Inflammatory macrophage treated with lipopolysaccharide for 1 hour (primary cell): ENCODE data around the gene TFEB.

ENCODE experiments used
- DNase-seq, 2 donors: peaks; one replicate each; pipeline ENCODE4 v3.0.0-alpha.2; 2020 to 2022

TFEB gene

DNA sequence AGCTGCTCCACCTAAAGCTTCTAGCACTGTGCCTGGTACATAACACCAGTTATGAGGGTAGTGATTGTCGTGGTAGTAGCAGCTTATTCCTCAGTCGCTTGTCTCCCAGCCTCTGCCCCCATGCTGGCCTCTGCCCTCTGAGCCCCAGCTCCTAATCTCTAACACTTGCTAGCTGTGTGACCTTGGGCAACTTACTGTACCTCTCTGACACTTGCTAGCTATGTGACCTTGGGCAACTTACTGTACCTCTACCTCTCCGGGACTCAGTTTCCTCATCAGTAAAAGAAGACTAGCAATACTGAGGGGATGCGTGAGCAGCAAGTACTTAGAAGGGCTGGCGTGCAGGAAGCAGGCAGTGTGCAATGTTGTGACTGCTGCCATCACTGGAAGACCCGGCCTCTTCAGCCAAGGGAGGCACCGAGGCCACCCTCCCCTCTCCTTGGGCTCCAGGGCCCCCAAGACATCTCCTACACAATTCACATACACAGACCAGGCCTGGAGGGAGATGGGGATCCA is 87.3 kb downstream of the TFEB start:
- no peak for DNase-seq

DNA sequence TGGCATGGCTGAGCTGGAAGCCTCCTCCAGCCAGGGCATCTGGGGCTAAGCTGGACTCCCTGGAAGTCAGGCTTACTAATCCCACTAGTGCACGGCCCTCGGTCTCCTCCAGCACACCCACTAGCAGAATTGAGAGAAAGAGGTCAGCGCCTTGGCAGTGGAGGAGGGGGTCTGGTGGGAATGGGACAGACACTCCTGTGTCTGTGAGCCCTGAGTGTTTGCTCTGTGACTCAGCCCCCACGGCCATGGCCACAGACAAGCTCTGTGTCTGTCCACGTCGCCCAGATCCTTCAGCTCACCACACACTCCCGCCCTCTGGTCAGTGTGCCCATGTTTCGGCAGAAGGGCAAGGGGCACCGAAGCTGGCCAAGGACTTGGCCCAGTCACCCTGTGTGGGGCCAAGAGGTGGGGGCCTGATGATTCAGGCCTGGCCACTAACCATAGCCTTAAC is 88.3 kb downstream of the TFEB start:
- DNase-seq: no peak

DNA sequence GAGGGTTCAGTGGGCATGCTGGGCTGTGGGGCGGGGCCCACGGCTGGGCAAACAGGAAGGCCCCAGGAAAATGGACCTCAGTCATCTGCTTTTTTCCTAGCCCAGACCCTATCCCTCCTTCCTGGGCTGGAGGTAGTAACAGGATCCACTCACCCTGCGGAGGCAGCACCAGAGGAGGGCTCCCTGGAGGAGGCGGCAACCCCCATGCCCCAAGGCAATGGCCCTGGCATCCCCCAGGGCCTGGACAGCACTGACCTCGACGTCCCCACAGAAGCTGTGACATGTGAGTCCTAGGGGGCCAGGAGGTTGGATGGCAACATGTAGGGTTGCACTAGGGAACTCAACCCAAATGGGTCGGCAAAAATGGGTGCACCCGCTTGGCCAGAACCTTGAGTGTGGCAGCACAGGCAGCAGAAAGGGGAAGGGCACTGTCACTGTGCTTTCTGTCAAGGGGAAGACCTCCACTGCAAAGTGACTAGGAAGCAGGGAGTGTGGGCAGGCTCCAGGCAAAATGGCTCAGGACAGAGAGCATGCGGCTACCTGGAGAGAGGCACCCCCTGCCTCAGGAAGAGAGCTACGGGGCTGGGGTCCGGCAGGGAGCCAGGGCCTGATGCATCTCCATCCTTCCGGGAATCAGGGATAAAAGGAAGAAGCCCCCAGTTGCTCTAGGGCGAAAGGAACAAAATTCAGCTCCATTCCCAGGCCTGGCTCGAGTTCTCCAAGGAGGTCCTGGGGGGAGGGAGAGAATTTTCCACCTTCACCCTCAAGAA is 89.2 kb downstream of the TFEB start:
- DNase-seq: no peak

DNA sequence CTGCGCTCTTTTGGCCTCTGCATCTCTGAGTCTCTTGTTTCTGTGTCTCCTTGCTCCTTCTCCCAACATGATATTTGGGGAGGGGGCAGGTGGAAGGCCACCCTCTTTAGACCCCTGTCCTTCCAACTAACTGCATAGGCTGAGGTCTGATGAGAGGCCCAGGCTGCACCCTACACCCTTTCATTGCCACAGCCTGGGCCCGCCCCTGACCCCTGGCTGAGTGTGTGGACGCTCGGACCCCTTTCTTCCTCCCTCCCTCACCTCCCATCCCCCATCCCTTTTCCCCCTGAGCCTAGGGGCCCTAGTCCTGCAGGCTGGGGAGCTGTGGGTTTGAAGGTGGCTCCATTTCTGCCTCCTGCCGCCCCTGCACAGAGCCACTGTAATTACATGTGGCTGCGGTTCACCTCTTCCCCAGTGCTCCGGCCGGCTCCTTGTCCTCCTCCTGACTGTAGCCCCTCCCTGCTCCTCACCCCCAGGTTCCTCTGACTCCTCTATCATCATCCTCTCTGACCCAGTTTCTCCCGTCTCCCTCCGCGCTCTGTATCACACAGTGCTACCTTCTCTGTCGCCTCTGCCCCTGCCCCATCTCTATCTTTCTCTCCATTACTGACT is 90.3 kb downstream of the TFEB start:
- no peak for DNase-seq

DNA sequence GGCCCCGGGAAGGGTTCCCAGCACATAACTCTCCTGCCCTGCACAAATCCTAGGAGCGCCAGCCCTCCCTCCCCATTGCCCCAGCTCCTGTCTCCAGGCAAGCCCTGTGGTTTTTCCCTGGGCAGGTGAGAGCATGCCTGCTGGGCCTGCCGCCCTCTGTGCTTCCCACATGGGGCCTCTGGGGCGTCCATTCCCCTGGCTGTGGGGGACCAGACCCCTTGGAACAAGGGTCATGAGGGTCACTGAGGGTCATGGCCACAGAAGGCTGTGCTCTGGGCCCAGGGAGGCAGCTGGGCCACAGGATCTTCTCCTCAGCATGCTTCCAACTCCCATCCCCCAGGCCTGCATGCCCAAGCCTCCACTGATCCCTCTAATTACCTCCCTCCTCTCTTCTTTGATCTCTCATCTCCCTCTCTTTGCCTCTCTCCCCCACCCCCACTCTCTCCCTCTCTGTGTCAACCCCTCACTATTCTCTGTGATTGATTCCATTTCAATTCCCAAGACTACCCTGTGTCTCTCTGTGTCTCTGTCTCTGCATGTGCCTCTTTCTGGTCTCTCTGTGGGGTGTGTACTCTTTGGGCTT is 91.0 kb downstream of the TFEB start:
- DNase-seq: no peak

DNA sequence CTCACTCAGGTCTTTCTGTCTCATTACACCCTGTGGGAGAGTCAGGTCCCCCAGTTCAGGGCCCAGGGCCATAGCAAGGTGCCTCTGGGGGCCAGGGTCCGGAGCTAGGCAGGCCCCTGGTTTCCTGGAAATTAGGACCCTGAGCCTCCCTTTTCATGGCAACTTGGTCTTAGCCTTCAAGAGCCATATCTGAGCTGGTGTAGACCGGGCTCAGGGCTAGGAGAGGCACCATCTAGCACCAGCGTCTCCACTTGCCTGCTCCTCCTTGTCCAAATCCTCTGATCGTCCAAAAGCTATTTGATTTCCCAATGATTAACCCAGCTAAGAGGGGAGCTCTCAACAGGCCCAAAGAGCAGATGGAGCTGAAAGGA is 91.5 kb downstream of the TFEB start:
- no peak for DNase-seq

DNA sequence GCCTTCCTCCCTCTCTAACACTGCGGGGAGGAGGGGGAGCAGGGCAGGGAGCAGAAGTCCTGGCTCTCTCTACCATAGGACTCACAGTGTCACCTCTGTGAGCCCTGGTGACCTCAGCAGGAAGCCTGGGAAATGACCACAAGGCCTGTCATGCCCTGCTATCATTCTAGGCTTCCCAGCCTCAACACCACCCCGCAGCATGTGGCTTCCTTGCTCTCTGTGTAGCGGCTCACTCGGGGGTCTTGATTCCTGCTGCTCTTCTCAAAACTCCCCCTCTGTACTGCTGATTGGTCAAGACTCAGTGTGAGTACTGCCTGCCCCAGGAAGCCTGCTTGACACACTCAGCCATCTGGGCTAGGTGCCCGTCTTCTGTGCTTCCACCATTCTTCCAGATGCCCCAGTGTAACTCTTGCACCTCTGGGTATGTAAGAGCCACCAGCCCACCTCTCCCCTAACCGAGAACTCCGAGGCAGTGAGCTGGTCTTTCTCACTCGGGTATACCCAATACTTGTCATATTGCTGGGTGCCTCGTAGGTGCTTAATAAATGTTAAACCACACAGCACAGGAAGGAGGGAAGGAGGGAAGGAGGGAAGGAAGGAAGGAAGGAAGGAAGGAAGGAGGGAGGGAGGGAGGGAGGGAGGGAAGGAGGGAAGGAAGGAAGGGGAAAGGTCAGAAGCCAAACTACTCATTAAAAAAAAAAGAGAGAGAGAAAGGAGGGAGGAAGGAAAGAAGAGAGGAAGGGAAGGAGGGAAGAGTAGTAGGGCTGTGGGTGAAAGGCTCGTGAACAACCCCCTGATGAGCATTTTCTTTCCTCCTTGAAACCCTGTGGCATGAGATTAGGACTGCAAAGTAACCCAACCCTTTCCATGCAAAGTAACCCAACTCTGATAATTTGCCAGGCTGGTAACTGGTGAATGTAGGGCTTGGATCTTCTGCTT is 92.2 kb downstream of the TFEB start:
- DNase-seq: no peak

DNA sequence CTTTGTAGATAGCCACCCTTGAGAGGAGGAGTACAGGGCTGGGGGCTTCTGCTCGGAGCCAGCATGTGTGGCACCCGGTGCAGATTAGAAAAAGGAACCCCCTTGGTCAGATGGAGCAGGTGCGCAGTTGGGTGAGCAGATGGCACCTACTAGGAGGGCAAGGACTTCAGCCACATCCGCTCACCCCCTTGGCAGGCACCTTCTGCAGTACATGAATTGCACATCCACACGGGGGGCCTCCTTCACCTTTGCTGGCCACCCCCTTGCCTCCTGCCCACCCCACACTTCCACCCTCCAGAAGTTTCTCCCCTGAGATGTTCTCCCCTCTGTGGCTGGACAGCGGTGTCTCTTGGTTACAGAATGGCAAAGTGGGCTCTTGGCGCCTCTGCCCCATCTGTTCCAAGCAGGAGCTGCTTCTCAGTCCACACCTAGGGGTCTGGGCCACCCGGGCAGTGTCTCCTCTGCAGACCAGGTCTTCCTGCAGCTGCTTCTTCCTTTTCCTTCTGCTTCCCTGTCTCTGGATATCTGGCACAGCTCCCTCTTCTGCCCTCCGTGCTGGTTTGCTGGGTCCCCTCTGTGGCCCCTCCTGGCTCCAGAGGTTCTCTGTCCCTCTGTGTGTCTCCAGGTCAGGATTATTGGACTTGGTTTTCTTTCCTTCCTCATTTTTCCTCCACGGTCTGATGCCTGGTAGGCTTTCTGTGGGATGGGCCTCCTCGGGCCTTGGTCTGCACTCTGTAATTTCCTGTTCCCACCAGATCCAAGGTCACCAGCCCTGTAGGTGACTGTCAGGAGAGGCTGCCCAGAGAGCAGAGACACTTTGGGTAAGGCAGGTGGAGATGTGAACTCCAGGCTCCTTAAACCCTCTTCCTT is 93.1 kb downstream of the TFEB start:
- no peak for DNase-seq

DNA sequence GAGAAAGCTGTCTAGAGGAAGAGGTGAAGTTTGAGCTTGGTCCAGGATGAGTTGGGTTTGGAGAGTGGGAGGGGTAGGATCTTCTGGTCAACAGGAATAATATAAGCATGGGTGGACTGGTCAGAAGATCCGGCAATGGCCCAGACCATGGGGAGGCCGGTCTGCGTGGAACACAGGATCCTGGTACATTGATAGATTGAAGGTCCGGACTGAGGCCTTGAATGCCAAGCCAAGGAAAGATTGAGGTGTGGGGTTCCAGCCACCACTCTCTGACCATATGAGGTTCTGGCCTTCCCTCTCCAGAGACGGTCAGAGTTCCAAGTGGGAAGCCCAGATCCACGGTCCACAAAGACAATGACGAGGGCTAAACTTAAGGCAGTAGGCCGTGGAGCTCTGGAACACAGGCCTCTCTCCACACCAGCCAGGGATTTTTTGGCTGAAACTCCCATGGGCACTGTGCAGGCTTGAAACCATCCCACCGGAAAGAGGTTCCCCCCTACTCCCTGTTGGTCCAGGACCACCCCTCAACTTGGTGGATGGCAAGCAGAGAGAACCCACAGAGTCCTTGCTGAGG is 94.0 kb downstream of the TFEB start:
- DNase-seq: no peak

DNA sequence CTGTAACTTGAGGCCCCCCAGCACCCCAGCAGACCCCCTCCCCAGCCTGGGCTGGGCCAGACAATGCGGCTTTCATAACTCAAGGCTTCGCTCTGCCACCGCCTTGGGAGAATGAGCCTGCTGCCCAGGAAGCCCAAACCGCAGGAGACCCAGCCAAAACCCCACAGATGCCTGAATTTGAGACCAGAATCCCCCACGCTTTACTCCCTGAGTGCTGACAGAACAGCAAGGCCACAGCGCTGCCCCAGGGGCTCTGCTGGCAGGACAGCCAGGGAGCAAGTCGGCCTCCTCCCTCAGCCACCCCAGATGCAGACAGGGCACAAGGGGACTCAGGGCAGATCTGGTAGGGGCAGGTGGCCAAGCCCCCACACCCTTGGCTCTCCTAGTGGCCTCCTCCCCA is 95.0 kb downstream of the TFEB start:
- DNase-seq: no peak

DNA sequence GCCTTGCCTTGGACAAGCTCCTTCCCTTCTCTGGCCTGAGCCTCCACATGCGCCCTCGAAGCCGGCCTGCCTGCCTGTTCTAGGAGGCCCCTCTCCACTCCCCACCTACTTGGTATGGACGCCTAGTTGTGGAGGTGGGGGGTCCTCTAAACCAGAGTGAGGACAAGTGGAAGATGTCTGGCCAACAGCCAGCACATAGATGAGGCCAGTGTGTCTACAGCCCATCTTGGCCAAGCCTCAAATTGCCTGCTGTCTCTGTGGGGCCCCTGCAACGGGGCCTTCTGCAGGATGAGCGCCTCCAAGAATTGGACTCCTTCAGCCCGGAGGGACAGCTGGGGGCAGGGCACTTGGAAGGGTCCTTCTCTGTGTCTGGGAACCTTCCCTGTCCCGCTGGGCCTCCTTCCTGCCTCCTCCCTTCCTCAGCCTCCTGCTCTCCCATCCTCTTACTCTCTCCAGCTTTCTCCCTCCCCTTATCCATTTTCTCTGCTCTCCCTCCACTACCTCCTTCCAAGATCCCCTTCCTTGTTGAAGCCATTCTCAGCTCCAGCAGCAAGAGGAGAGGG is 95.5 kb downstream of the TFEB start:
- DNase-seq: no peak

DNA sequence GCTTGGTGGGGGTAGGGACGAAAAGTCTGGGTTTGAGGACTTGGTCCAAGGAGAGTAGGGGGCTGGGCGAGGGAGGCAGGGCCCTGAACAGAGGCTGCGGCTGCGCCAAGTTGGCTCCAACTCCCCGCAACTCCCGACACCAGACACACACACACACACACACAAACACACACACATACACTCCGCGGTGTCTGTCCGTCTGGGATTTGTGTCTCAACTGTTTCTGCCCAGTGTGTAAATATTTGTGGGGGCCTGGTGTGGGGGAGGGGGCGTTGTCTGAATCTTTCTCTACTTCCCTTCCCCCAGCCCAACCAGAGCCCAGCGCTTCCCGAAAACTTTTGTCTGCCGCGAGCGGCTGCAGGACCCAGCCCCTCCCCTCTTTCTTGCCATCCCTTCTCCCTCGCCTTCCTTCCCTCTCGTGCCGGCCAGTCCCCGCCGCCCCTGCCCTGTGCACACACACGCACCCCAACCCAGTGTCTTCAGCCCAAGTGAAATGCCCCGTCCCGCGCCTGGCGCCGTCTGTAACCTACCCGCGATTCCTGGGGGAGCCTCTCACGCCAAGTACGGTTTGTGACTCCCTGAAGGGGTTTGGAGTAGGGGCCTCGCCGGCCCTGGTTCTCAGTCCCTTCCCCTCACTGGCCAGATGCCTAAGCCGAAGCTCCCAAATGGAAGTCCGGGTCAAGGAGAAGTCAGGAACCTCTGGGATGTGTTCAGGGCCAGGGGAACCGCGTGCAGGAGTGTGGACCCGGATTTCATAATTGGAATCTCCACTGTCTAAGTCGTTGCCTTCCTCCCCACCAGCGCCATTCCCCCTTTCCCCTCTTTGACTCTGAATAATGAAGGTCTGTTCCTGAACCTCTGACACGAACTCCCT is 96.2 kb downstream of the TFEB start:
- DNase-seq: no peak

DNA sequence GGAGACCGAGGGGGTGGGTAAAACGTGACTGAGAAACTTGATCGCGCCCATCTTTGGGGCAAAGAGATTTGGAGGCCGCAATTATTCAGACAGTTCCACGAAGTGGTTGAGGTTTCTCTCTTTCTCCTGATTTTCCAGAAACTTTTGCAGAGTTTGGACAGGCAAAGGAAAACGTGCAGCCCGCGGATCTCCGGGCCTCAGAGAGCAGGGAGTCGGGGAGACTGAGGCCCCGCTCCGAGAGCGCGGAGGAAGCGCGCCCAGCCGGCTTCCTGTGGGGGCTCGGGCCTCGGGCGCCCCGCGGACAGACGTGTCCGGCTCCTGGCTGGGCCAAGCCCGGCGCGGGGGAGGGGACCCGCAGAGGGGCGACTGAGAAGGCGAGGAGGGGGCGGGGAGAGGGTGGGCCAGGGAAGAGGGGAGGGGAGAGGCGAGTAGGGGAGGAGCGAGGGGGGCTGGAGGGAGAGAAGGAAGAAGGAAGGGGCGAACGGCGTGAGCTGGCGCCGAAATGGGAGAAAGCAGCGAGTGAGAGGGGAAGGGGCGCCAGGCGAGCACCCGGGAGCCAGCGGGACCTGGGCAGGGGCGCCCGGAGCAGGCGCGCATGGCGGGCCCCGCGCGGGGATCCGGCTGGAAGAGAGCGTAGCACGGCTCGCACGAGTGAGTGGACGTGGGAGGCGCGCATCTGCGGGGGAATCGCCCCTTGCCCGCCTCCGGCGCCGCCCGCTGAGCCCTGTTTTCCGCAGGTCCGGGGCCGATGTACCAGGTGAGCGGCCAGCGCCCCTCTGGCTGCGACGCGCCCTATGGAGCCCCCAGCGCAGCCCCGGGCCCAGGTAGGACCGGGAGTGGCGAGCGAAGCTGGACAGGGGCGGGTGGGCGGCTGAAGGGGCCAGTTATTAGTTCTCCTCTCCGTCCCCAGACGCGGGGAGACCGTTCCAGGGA is 97.1 kb downstream of the TFEB start, which contains the start of gene MDFI:
TSS of gene MDFI (plus strand) at position 467 of the 933 bp plus-strand sequence. CDS start at position 749, 282 bp downstream.
- DNase-seq: no peak

DNA sequence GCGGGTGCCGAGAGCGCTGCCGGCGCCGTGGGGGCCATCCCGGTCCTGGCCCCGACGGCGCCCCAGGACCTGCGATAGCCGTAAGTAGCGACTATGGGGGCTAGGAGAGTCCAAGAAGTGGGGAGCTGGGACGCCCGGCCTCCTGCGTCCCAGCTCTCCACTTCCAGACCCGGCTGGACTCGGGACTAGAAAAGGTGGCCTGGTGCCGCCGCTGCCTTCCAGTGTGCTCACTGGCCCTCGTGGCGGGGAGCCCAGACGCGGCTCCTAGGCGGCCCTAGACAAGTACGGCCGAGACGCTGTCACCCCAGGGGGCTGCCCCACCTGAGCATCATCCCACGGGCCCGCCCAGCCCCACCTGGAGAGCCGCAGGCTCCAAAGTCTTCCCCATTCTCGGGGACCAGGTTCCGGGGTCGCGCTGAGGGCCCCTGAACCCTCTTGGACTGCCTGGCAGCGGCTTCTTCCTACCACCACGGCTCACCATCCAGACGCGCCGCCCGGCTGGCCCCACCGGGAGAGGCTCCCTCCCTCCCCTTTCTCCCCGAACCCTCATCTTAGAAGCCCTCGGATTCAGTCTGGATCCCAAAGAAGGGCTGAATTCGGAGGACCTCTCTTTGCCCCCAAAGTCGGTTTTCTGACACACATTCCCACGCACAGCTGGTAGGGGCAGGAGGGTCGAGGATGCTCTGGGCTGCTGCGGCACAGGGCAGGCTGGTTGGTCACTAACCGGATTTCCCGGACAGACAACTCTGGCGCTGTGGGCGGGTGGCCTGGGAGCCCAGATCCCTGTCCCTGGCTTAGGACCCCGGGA is 98.0 kb downstream of the TFEB start:
- DNase-seq: no peak

DNA sequence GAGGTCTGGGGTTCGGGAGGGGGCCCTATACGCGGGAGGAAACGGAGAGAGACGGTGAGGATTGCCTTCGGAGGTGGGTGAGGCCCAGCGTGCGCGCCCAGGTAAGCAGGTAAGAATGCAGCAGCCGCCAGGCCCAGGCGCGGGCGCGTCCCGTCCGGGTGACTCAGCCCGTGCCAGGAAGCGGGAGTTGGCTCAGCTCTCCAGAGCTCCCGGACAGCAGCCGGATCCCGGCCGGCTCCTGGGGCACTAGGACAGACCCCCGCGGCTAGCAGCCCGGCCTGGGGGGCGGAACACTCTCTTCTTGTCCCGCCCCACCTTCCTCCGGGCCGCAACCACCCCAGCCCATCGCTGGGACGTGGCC is 98.6 kb downstream of the TFEB start:
- no peak for DNase-seq

DNA sequence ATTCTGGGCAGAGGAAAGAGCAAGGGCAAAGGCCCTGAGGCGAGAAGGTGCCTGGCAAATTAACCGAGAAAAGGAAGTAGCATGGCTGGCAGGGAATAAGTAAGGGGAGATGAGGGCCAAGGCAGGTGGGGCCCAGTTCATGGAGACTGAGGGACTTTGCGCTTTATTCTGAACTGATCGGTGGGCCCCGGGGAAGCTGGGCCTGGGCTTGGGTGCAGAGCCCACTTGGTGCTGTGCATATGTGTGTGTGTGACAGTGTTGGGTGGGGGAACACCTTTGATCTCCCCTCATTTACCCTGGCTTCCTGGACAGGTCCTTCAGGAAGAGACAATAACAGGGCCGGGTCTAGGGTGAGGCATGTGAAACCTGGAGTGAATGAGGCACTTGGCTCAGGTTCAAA is 100.0 kb downstream of the TFEB start:
- no peak for DNase-seq

DNA sequence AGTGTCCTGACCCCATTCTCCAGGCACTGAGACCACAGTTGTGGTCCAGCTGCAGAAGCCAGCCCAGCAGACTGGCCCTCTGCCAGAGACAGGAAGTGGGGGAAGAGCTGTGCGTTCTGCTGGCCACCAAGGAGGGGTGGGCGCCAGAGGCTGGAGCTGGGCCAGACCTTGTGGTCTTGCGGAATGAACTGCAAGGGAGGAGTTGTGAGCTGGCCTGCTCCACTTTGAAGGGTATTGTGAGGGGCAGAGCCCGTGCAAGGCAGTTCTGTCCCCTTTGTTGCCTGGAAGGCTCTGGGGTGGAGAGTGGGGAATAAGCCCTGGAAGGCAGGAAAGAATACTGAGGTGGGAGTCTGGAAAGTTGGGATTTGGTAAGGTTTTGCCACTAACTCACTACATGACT is 100.8 kb downstream of the TFEB start:
- no peak for DNase-seq
